Stimulated activated CD4-positive, alpha-beta T cell treated with anti-CD3 and anti-CD28 coated beads, Interleukin-1b, Interleukin-23, amount 100 ng/mL, for 4 hours (primary cell): ENCODE results near the gene MFSD6L.

ENCODE experiments used
- DNase-seq, 2 donors: peaks; one replicate each; pipeline ENCODE4 v3.0.0-alpha.2; 2020; ENCODE audit warnings: low read depth in 2 of 2

The MFSD6L gene

DNA sequence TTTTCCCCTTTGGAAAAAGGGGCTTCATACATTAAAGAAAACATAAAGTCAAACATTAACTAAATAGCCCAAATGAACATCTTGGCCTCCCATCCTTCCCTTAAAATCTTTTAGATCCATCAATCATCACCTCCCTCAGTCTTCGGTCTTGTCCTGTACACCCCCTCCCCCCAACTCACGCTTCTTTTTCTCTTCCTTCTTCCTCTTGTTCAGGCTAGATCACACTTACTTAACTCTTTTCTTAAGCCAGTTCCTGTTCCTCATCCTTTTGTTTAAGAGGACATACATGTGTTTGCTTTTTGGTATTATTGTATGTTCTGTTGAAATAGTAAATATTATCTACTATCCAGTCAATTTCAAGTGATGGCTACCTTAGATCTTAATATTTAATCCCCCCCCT lies 5.5 kb downstream of the MFSD6L start:
- DNase-seq = no peak

DNA sequence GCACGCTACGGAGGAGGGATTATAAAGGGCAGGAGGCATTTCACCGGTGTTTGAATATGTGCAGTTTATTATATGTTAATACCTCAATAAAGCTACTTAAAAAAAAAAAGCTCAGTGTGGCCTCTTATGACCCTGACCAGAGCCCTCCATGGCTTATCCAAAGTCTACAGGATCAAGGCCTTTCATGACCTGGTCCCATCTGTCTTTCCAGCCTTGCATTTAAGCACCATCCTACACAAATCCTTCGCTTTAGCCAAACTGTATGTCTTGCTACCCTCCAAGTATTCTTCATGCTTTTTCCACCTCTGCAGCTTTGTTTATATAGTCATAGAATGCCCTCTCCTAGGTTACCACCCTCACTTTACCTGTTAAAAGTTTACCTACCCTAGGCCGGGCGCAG lies 6.5 kb downstream of the MFSD6L start:
- no peak for DNase-seq

DNA sequence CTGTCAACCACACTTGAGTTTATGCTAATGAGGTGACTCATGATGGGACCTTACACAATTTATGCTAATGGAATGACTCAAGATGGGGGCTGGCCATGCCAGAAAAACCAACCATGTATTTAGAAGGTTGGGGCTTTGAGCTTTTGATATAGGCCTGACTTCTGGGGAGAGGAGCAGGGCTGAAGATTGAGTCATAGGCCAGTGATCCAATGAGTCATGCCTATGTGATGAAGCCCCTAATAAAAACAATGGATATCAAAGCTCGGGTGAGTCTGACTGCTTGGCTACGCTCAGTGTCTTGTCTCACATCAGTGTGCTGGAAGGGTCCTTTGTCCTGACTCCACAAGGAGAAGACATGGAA lies 7.3 kb downstream of the MFSD6L start:
- no peak for DNase-seq

DNA sequence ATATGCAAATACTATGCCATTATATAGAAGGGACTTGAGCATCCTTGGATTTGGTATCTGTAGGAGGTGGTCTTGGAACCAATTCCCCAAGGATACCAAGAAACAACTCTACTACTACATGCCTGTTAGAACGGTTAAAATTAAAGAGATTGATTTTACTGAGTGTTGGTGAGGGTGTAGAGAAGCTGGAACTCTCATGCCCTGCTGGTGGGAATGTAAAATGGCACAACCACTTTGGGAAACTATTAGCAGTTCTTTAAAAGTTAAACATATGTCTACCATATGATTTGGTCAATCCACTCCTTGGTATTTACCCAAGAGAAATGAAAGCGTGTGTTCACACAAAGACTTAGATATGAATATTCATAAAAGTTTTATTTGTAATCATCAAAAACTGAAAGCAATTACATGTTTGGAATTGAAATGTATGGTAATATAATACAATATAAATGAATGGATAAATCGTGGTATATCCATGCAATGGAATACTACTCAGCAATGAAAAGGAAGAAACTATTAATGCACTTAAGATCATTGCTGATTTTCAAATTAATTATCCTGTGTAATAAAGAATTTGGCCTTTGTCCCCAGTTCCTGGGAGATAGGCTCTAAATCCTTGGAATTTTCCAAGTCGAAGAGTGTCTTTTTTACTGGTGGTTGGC lies 7.8 kb downstream of the MFSD6L start:
- DNase-seq = no peak

DNA sequence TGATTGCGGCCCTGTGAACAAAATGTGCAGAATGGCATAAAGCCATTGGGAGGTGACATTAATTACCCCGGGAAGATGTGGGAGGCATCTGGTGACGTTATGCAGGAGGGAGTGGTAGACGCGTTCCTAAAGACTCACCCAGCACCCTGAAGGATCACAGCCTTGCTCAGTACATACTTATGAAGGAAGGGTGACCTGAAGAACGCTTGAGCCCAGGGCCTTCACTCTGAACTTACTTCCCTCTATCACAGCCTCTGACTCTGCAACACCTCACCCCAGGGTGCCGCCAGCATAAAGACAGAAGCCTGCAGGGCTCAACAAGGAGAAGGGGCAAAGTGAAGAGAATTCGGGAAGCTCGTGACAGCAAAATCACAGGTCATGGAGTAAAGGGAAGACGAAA lies 9.4 kb downstream of the MFSD6L start:
- no peak for DNase-seq

DNA sequence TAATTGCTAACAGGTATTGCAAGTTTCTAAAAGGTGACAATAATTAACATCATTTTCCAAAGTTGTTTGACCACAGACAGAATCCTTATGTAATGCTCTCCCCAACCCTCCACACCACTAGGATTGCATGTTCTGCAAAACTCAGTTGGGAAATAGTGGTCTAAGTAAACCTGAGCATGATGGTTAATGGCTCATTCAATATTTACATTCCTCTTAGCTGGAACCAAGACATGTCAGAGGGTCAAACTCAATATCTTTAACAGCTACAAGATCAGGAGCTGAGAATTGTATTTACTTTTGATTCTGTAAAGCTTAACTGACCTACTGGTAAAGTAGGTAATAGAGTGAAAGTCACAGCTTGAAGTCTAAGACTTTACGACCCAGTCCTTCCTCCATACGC lies 10.2 kb downstream of the MFSD6L start:
- DNase-seq = no peak

DNA sequence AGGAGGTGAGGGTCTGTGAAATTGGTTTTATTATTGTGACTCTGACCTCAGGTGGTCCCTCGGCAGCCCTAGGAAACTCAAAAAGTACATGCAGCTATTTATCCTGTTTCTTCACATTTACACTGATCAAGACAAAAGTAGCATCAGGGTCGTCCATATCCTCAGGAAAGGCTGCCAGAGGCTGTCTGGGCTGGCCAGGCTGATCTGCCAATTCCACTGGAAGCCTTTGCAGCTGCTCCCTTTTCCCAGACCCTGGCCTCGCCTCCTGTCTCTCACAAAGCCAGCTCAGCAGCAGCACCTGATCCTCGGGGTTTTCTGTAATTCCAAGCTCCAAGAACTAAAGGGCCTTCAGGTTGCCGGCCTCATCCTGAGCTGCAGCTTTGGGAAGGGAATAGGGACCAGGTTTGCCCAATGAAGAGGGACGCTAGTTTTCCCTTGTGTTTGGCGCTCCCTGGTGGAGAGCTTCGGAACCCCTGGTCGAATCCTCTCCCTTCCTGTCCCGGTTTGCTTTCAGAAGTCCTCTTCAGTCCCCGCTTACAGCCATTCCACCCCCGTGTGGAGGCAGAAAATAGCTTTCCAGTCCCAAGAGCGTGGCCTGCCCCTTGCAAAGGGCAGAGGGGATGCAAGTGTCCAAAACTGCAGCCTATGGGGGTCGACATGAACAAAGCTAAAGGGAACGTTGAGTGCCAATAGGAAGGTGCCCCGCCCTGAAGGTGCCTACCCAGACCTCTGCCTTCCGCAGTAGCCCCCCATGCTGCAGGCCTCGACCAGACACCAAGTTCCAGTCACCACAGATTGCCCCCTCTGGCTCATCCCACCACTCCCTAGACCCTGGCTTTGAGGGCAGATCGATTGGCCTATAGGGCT lies 13.4 kb downstream of the MFSD6L start:
- peak; percentile 51 to 60 for DNase-seq

DNA sequence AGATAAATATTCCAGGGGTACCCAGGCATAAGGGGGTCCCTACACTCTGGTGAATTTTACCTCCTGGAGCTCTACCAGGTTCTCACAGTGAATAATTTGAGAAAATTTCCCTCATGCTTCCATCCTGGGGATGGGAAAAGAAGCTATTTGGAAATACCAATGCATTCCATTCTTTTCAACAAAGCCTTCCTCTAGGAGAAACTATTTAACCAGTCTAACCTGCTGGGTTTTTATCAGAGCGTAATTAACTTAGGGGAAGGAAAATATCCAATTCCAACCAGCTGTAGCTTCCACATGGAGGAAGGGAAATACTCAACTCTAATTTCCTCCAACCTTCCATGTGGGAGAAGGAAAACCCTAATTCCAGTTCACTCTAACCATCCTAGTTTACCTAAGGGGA lies 17.0 kb downstream of the MFSD6L start:
- DNase-seq = no peak

DNA sequence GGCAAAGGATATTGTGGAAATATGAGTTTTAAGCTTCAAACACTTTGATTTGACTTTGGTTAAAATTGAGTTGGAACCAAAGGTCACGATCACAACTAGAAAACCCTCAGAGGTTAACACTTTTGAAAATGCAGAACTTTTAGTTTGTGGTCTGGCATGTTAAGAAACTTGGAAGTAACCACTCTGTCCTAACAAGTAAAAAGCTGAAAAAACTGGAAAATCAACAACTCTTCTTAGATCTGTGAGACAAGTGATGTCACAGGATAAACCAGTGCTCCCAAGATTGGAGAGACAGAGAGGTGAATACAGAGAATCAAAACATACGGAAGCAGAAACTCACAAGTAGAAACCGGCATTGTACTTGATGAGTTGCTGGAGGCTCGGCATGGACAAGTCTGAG lies 17.4 kb downstream of the MFSD6L start:
- DNase-seq = no peak

DNA sequence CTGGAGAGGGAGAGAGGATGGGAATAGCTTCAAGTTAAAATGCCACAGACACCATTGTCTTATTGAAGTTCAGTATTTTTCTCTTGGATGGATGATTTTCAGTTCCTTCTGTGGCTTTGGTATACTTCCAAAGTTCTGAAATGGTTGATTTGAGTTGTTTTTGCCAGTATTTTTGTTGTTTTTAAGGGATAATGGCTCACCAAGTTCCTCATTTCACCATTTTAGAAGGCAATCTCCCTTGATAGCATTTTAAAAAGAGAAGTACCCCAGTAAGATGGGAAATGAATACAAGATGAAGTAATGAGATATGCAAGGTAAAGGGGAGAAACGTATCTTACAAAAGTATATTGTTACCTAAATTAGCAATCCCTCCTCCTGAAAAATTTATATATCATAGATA lies 22.3 kb downstream of the MFSD6L start:
- no peak for DNase-seq

DNA sequence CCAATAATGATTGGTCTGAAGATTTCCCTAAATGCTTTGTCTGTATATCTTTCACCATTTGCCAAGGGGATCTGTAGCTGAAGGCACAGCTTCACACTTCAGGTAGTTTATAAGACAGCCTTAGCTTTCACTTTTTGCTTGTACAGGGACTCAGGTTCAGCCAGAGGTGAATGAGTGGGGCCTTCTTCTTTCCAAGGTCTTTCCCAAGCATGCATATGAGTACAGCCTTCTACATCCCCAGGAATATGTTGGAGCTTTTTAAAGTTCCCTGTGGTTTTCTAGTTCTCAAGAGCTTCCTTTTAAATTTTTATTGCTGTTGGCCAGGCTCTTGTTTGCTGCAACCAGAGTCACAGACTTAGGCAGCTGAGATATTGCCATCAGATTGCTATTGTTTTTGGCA lies 22.9 kb downstream of the MFSD6L start:
- DNase-seq = no peak

DNA sequence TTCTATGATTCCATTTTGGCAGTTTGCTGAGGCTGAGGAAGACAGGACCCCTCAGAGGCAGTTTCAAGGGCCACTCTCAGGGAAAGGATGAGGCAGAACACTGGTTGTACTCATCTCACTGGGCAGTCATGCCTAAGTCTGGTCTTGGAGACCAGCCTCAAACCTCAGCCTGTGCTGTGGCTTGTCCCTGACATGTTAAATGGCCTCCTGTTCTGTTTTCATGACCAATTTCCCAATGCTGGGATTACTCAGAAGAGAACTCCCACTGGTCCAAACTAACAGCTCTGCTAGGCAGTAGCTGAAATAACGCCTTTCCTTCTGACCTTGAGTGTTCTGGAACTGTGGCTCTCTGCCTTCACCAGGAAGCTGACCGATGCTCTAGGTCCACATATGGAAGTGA lies 32.4 kb downstream of the MFSD6L start:
- no peak for DNase-seq

DNA sequence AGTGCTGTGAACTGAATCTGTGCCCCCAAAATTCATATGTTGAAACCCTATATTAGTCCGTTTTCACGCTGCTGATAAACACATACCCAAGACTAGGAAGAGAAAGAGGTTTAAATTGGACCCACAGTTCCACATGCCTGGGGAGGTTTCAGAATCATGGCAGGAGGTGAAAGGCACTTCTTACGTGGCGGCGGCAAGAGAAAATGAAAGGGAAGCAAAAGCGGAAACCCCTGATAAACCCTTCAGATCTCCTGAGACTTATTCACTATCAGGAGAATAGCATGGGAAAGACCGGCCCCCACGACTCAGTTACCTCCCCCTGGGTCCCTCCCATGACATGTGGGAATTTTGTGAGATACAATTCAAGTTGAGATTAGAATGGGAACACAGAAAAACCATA lies 37.2 kb downstream of the MFSD6L start:
- DNase-seq = no peak

DNA sequence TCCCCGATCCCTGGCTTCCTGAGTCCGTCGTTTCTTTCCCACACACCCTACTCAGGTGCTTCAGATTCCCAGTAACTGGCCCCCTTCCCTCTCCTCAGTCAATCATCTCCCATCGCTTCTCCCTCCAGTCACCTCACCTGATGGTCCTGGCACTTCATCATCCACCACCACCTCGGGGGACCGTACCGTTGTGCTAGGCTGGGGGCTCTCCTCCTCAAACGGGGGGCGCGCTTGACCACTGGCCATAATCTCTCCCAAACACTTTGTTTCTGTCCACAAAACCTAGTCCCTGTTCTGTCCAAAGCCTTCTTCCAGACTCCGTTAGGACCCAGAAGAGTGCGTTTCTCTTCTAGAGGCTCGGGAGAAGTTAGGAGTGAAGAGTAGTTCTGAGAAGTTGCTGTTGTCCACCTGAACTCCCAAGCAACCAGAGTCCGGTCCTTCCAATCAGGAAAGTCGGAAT lies 41.0 kb downstream of the MFSD6L start, which contains the start of gene SPDYE4:
Gene SPDYE4 (minus strand): TSS at position 410 of the 460 bp plus-strand sequence. CDS start 164 bp downstream, at position 246.
- DNase-seq = no peak

DNA sequence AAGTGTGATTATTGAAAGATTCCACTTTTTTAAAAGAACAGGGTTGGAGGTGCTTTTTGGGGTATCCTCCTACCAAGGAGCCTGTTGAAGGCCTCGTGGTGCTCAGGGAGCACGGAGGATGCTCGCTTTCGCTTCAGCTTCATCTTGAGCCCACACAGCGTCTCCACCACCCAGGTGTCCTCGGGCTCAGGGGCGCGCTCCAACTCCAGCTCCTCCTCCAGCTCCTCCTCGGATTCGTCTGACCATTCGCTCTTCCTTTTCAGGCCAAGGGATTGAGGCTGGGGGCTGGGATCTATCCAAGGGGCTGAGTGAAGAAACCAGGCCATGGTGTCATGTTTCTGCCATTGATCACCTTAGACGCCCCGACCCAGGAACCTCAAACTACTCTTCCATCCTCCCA lies 42.0 kb downstream of the MFSD6L start:
- no peak for DNase-seq

DNA sequence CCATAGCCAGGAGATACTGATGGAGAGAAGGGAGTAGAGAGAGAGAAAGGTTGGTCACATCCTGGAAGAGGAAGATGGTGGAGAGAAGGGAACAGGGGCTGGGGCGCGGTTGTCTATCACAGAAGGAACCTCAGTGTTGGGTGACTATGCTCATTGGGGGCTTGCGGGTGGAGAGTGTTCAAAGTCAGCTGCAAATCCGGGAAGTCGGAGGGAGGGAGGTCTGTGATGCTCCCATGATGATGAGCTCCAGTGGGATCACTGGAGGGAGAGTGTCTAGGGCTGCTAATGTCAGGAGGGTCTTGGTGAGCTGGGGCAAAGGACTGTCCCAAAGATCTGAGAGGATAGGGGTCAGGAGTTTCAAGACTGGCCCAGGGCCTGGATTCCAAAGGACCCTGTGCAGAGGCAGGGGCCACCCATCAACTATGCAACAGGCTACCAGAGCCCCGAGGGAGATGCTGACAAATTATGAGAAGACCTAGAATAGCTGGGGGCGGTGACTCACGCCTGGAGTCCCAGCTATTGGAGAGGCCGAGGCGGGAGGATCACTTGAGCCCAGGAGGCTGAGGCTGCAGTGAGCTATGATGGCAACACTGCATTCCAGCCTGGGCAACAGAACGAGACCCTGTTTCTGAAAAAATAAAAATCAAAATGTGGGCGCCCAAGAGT lies 43.4 kb downstream of the MFSD6L start:
- DNase-seq = no peak

DNA sequence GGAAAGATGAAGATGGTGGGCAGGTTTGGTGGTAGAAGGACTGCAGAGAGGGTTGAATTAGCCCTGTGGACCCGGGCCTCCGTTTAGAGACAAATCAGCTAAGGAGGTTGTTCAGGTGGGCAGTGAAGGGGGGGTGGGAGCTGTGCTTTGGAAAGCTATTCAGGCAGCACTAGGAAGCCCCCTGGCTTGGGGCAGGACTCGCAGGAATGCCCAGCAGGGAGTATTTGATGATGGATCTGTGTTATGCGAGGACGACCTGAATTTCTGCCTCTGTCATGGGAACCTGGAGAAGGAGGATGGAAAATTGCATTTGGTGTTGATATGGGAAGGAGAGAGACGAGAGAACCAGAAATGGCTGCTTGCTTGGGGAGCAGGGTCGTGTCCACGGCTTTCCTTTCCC lies 44.3 kb downstream of the MFSD6L start:
- no peak for DNase-seq

DNA sequence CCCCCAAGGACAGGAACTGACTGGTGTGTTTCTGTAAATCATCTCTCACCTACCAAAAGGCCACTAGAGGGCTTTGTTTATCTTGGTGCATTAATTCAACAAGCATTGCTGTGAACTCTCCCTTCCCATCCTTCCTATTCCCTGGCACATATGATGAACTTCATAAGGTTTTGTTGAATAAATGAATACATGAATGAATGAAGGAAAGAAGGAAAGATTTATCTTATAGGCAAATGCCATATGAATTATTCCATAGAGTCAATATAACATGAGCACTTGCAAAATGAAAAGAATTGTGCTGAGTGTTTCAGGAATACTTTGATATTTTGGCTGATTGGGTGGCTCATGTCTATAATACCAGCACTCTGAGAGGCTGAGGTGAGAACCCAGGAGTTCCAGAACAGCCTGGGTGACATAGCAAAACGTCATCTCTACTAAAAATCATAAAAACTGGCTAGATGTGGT lies 45.2 kb downstream of the MFSD6L start:
- DNase-seq = no peak

DNA sequence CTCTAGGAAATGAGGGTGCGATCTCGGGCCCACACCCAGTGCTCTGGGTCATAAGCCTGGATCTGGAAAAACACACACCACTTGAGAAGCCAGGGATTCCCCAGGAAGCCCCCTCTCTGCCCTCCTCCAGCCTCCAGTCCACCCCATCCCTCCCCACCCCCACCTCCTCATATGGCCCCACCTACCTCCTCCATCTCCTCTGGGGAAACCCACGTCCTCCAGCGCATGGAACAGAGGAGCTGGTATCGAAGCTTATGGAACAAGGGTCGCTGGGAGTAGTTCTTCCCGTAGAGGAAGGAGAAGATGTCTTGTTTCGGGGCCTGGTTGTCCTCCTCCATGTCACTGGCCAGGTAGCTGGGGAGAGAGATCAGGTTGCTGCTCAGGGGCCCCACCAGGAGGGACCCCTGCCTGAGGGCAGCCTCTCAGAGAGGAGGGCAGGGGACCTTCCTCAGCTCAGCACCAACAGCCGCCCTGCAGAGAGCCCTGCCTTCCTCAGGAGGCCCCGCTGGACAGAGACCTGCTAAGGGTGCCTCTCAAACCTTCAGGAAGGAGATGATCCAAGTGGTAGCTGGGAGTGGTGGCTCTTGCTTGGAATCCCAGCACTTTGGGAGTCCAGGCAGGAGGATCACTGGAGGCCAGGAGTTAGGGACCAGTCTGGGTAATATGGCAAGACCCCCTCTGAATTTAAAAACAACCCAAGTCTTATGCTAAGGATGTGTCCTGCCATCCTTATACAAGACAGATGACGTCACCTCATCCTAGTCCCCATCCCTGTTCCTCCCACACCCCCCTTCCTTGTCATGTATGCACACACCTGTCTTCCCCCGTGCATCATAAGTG lies 45.8 kb downstream of the MFSD6L start:
- DNase-seq = no peak

DNA sequence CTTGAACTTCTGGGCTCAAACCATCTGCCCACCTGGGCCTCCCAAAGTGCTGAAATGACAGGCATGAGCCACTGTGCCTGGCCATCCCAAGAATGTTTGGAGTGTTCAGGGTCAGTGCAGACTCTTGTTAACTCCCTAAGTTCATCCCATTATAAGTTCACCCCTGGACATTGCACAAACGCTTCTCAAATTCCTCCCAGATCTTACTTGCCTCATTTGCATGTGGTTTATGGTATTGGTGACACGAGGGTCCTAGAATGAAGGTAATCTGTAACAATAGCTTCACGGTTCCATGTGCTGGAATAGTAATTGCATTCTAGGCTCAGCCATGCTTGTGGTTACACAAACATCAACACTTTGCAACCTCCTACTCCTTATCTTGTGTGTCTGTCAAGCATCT lies 49.5 kb downstream of the MFSD6L start:
- DNase-seq = no peak

DNA sequence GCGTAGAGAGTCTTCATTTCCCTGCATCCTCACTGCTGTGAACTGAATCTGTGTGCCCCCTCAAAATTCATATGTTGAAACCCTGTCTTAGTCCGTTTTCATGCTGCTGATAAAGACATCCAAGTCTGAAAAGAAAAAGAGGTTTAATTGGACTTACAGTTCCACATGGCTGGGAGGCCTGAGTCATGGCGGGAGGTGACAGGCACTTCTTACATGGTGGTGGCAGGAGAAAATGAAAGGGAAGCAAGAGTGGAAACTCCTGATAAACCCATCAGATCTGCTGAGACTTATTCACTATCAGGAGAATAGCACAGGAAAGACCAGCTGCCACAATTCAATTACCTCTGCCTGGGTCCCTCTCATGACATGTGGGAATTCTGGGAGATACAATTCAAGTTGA lies 51.4 kb downstream of the MFSD6L start:
- no peak for DNase-seq
